Spleen (tissue), 11 donors: ENCODE results near the gene ALKBH4. TPM values are rescaled to one million over a fixed set of nuclear protein-coding genes. Genes with fewer than 3 reads are reported as not detected.
"Not testable (repeated sequence)": the region's sequence is repeated elsewhere in the genome, so short reads cannot be mapped to it uniquely, and the experiment has no call there.

Experiments used
- DNase-seq: peaks from one replicate; pipeline ENCODE4 v3.0.0-alpha.2; 2020
- H3K27ac ChIP-seq, 8 donors: fragments of 200-600 bp; sonication (generic) in 7 of 8; 1 replicate in 4 of 8; 2 replicates in 4 of 8; pipeline versions ENCODE4 v1.5.0 to v1.8.0; 2016 to 2021; ENCODE audit warnings: inconsistent platforms in 4 of 8, mild to moderate bottlenecking in 4 of 8, moderate library complexity in 1 of 8
- H3K27me3 ChIP-seq, 7 donors: fragments of 200-600 bp; sonication (generic) in 6 of 7; replicated peaks in 1 of 7; 1 replicate in 4 of 7; 2 replicates in 3 of 7; pipeline versions ENCODE4 v1.5.0 to v1.8.0; 2016 to 2021; ENCODE audit warnings: inconsistent platforms in 3 of 7, mild to moderate bottlenecking in 1 of 7
- H3K36me3 ChIP-seq, 6 donors: fragments of 200-600 bp; sonication (generic) in 5 of 6; 1 replicate in 4 of 6; 2 replicates in 2 of 6; pipeline versions ENCODE4 v1.5.0 to v1.8.0; 2016 to 2021; ENCODE audit warnings: inconsistent platforms in 2 of 6
- H3K4me1 ChIP-seq, 6 donors: fragments of 200-600 bp; sonication (generic) in 5 of 6; 1 replicate in 3 of 6; 2 replicates in 3 of 6; pipeline versions ENCODE4 v1.5.0 to v1.8.0; 2016 to 2021; ENCODE audit warnings: inconsistent platforms in 3 of 6
- H3K4me3 ChIP-seq, 8 donors: fragments of 200-600 bp; sonication (generic) in 7 of 8; 1 replicate in 4 of 8; 2 replicates in 4 of 8; pipeline versions ENCODE4 v1.5.0 to v1.8.0; 2016 to 2021; ENCODE audit warnings: inconsistent platforms in 4 of 8, mild to moderate bottlenecking in 4 of 8, moderate library complexity in 2 of 8
- H3K9me3 ChIP-seq, 8 donors: fragments of 200-600 bp; sonication (generic) in 7 of 8; 1 replicate in 4 of 8; 2 replicates in 4 of 8; pipeline versions ENCODE4 v1.5.0 to v1.8.0; 2016 to 2021; ENCODE audit warnings: inconsistent platforms in 4 of 8
- POLR2A ChIP-seq, 3 donors: fragments of 450-650 bp; IDR thresholded peaks; one replicate each; pipeline ENCODE4 v1.5.1; 2017; ENCODE audit warnings: antibody characterized with exemption in 3 of 3, mild to moderate bottlenecking in 1 of 3
- POLR2AphosphoS5 ChIP-seq, 3 donors: sonication (generic); formaldehyde crosslinking; IDR thresholded peaks; one replicate each; pipeline ENCODE4 v1.5.1; 2017; ENCODE audit warnings: antibody characterized with exemption in 3 of 3
- WGBS, 5 donors: extraction: QIAGEN DNeasy Blood & Tissue Kit in 3 of 5; methylation state at CpG; one replicate each; pipeline versions ENCODE4 v1.1.5 to v1.1.7; 2013 to 2018; 5-methylcytosine and 5-hydroxymethylcytosine counted together
- intact Hi-C: fragments of 100-400 bp; cut with DNase I; formaldehyde crosslinking; loops from one replicate; pipeline ENCODE4 v1.15.0; 2023; ENCODE audit warnings: low total_unique reads
- polyA plus RNA-seq, 3 donors: library from polyadenylated mRNA; stranded (reverse); fragments of 200-250 nt; gene quantifications; one replicate each; pipeline ENCODE4 v1.2.1, GENCODE V29; 2013
- total RNA-seq, 7 donors: library from RNA; depleted of rRNA in 3 of 7; stranded (reverse); fragments of >200 nt in 3 of 7; fragmentation: NEBNext Ultra II Directional in 4 of 7; extraction: Animal tissue kit (Norgen Biotek cat#: 25700) in 4 of 7; gene quantifications; one replicate each; pipeline versions ENCODE4 v1.1.0 to v1.2.1, GENCODE V29; 2016 to 2021
- TF ChIP-seq, protein P1 (sequence below), 11 experiments: fragments of 200-600 bp in 7 of 11; fragments of 450-650 bp in 4 of 11; sonication (generic) in 4 of 11; IDR thresholded peaks in 8 of 11; conservative IDR thresholded peaks in 3 of 11; 1 replicate in 7 of 11; 2 replicates in 4 of 11; pipeline versions ENCODE4 v1.4.0 to v1.8.0; 2016 to 2021; ENCODE audit warnings: antibody characterized with exemption in 11 of 11, inconsistent platforms in 4 of 11, mild to moderate bottlenecking in 1 of 11
- donor health status: healthy with polysubstance abuse.
- donor health status: DM: no; HTN: no; CAD: no; lungs with moderate emphysema.
- donor health status: DM: no; HTN: no; CAD: no.
- donor health status: Bipolar disorder and iron deficiency.
- donor health status: healthy.
- donor health status: DM: no; HTN: no; CAD: no.
- donor health status: DM: yes; HTN: yes; CAD: no.

ALKBH4 gene
- total and polyA plus RNA-seq, 10 donors, result 9.0 to 15.1 (median 10.6) TPM

DNA sequence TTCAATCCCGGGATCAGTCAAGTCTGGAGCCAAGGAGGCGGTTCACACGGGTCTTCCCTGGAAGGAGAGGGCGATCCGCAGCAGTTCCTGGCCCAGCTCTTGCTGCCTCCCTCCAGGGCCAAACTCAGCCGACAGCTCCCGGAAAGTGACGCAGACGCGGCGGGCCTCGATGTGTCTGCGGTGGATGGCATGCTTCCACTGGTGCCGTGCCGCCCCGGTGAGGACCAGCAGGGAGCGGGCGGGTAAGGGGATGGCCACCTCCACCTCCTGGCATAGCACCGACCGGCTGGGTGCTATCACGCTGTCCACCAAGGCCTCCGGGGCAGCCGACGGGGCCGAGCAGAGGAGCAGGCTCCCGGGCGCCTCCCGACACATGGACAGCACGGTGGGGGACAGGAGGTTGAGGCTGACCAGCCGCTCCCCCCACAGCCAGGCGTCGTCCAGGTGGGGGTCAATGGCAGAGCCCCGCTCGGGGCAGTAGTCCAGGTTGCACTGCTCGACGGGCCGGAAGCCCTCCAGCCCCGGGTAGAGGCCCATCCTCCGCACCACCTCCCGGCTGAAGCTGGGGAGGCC is 7.2 kb downstream of the ALKBH4 start:
- H3K9me3 ChIP-seq, result no peaks in the 10 kb centered on the region
- H3K36me3 ChIP-seq, result peaks cover 0 to 53% (median 42%) of the 10 kb centered on the region in 6 donors
- no peaks in the 10 kb centered on the region for H3K27me3 ChIP-seq
- intact Hi-C loops, result loop anchor here (5.0 kb wide), 1 partner anchor 50 kb away; no protein-coding TSS in a partner anchor
- no peak overlapping the region for H3K4me3 ChIP-seq
- no peak for DNase-seq
- H3K4me1 ChIP-seq, result peaks cover 0 to 22% (median under 1%) of the 10 kb centered on the region in 6 donors
- no peak overlapping the region for H3K27ac ChIP-seq
- WGBS, 5 donors, result 94 to 97% (median 96%) methylated on average over 5 to 40 of the region's 40 CpGs
- TF ChIP-seq POLR2AphosphoS5 (IDR thresholded peaks at IDR 0.05), result peak; percentile 30 to 77 (median 42)
- TF ChIP-seq, protein P1, sequence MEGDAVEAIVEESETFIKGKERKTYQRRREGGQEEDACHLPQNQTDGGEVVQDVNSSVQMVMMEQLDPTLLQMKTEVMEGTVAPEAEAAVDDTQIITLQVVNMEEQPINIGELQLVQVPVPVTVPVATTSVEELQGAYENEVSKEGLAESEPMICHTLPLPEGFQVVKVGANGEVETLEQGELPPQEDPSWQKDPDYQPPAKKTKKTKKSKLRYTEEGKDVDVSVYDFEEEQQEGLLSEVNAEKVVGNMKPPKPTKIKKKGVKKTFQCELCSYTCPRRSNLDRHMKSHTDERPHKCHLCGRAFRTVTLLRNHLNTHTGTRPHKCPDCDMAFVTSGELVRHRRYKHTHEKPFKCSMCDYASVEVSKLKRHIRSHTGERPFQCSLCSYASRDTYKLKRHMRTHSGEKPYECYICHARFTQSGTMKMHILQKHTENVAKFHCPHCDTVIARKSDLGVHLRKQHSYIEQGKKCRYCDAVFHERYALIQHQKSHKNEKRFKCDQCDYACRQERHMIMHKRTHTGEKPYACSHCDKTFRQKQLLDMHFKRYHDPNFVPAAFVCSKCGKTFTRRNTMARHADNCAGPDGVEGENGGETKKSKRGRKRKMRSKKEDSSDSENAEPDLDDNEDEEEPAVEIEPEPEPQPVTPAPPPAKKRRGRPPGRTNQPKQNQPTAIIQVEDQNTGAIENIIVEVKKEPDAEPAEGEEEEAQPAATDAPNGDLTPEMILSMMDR (IDR thresholded peaks at IDR 0.05 in 8 of 11, conservative IDR thresholded peaks at IDR 0.05 in 3 of 11), result no peak

DNA sequence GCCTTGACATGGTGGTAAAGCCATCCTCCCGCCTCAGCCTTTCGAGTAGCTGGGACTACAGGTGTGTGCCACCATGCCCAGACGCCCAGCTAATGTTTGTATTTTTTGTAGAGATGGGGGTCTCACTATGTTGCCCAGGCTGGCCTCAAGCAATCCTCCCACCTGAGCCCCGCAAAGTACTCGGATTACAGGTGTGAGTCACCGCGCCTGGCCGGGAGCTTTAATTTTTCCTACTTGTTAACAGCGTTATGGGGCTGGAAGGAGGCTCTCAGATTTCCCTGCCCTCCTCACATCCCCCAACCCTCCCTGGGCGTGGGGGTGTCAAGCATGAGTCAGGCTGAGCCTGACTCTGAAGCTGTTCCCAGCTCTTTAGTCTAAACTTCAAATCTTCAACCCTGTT is 8.3 kb downstream of the ALKBH4 start:
- H3K9me3 ChIP-seq, result no peaks in the 10 kb centered on the region
- no peak for DNase-seq
- intact Hi-C loops, result loop anchor here (5.0 kb wide), 1 partner anchor 49 kb away; no protein-coding TSS in a partner anchor
- 93 to 94% (median 94%) methylated on average over 10 of the region's 10 CpGs for WGBS, 5 donors
- no peak for TF ChIP-seq POLR2A (IDR thresholded peaks at IDR 0.05)
- TF ChIP-seq, protein P1 (IDR thresholded peaks at IDR 0.05 in 8 of 11, conservative IDR thresholded peaks at IDR 0.05 in 3 of 11), result no peak
- no peak for TF ChIP-seq POLR2AphosphoS5 (IDR thresholded peaks at IDR 0.05)
- no peak overlapping the region for H3K4me3 ChIP-seq
- H3K27ac ChIP-seq, result no peak overlapping the region
- H3K36me3 ChIP-seq, result peaks cover 0 to 53% (median 42%) of the 10 kb centered on the region in 6 donors
- peaks cover 0 to 13% (median 0%) of the 10 kb centered on the region in 6 donors for H3K4me1 ChIP-seq
- no peaks in the 10 kb centered on the region for H3K27me3 ChIP-seq

DNA sequence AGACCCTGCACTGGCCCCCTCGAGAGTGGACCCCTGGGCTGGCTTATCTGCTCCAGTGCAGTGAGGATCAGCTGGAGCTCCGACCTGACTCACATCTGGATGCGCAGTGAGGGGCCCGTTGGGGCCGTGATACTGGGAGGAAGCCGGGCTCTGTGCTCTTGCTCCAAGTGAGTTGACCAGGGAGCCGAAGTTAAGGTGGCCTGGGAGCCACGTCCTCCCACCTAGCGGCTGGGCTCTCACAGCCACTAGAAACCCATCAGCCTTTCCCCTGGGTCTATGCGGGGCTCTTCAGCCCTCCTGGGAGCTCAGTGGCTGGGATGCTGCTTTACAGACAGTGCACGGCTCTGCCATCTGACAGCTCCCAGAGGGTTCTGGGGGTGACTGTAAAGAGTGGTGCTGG is 9.1 kb downstream of the ALKBH4 start:
- H3K9me3 ChIP-seq, result no peaks in the 10 kb centered on the region
- no peak for DNase-seq
- 84 to 94% (median 90%) methylated on average over 5 to 11 of the region's 11 CpGs for WGBS, 5 donors
- TF ChIP-seq, protein P1 (IDR thresholded peaks at IDR 0.05 in 8 of 11, conservative IDR thresholded peaks at IDR 0.05 in 3 of 11), result no peak
- TF ChIP-seq POLR2A (IDR thresholded peaks at IDR 0.05) (no peak), POLR2AphosphoS5 (IDR thresholded peaks at IDR 0.05) (peak in 2 of 3 donors; percentile 5 to 64)
- H3K27ac ChIP-seq, result no peak overlapping the region
- no peaks in the 10 kb centered on the region for H3K27me3 ChIP-seq
- H3K4me3 ChIP-seq, result no peak overlapping the region
- peaks cover 0 to 9% (median 0%) of the 10 kb centered on the region in 6 donors for H3K4me1 ChIP-seq
- H3K36me3 ChIP-seq, result peaks cover 0 to 53% (median 42%) of the 10 kb centered on the region in 6 donors
- intact Hi-C loops, result loop anchor here (5.0 kb wide), 1 partner anchor 48 kb away; no protein-coding TSS in a partner anchor

DNA sequence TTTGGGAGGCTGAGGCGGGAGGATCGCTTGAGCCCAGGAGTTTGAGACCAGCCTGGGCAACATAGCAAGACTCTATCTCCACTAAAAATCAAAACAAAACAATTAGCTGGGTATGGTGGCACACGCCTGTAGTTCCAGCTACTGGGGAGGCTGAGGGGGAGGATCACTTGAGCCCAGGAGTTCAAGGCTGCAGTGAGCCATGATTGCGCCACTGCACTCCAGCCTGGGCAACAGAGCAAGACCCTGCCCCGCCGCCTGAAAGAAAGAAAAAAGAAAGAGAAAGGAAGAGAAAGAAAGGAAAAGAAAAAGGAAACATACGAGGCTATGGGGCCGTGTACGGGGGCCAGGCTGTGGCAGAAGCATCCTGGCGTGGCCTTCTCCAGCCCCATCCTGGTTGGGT is 9.7 kb downstream of the ALKBH4 start:
- 85 to 90% (median 89%) methylated on average over 10 of the region's 10 CpGs for whole genome bisulfite sequencing, 5 donors
- not testable (repeated sequence) for H3K27ac ChIP-seq, H3K9me3 ChIP-seq, DNase-seq, H3K4me1 ChIP-seq, H3K27me3 ChIP-seq, H3K4me3 ChIP-seq
- H3K36me3 ChIP-seq, result peaks cover 0 to 53% (median 42%) of the 10 kb centered on the region in 6 donors
- intact Hi-C loops, result loop anchor here (5.0 kb wide), 1 partner anchor 48 kb away; no protein-coding TSS in a partner anchor
- peak in 1 of 3 donors; percentile 8 for TF ChIP-seq POLR2AphosphoS5 (IDR thresholded peaks at IDR 0.05)
